ENCODE measurements around the gene SLC12A7.

DNA sequence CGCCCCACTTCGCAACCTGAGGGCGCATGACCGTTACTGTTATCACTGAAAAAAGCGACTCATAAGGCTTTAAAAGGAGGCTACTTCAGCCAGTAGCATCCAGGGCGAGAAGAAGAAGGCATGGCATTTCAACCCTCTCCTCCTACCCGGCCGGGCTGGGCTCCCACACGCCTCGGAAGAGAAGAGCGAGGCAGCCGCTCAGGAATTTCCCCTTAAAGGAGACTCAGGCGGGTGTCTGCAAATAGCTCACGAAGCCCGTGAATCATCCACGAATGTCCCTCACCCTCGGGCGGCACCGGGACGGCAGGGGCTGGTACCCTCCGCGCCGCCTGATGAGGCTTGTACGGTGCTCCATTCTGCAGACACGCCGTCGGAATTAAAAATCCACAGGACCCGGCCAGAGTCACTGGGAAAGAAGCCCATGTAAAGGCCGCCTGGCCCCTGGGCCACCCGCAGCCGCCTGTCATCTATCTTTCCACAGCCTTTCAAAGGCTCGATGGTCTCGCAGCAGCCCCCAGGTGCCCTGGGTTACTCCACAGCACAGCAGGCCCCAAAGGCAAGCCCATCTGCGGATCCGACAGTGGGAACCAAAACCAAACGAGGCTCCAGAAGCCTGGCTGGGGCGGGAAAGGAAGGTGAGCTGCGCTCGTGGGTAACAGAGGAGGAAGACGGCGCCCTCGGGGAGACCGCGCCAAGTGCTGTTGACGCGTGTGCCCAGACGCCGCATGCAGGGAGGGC is 11.8 kb downstream of the SLC12A7 start:
- TF ChIP-seq, protein P1, sequence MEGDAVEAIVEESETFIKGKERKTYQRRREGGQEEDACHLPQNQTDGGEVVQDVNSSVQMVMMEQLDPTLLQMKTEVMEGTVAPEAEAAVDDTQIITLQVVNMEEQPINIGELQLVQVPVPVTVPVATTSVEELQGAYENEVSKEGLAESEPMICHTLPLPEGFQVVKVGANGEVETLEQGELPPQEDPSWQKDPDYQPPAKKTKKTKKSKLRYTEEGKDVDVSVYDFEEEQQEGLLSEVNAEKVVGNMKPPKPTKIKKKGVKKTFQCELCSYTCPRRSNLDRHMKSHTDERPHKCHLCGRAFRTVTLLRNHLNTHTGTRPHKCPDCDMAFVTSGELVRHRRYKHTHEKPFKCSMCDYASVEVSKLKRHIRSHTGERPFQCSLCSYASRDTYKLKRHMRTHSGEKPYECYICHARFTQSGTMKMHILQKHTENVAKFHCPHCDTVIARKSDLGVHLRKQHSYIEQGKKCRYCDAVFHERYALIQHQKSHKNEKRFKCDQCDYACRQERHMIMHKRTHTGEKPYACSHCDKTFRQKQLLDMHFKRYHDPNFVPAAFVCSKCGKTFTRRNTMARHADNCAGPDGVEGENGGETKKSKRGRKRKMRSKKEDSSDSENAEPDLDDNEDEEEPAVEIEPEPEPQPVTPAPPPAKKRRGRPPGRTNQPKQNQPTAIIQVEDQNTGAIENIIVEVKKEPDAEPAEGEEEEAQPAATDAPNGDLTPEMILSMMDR (IDR thresholded peaks at IDR 0.05), result no peak
- TF ChIP-seq POLR2A (IDR thresholded peaks at IDR 0.05), result no peak

Data from right lobe of liver (tissue), 4 donors.